PFSK-1 (cell line): ENCODE measurements around the gene POU2F1.

Experiments
- FOXP2 ChIP-seq: optimal IDR thresholded peaks from 2 replicates; pipeline ENCODE3; 2011; ENCODE audit warnings: borderline replicate concordance, control low read depth, inconsistent platforms; ENCODE audit not compliant: insufficient read depth; ENCODE audit errors: extremely low read length, extremely low read depth
- POLR2AphosphoS5 ChIP-seq: IDR thresholded peaks from 2 replicates; pipeline ENCODE4 v1.6.1; 2012; ENCODE audit warnings: low read depth, mild to moderate bottlenecking, control low read depth, low read length, moderate library complexity
- SIN3A ChIP-seq: IDR thresholded peaks from 2 replicates; pipeline ENCODE4 v1.6.1; 2012; ENCODE audit warnings: mild to moderate bottlenecking, low read length, moderate library complexity, borderline replicate concordance; ENCODE audit not compliant: insufficient read depth
- TAF1 ChIP-seq: IDR thresholded peaks from 2 replicates; pipeline ENCODE4 v1.6.1; 2012; ENCODE audit warnings: low read length, control low read depth, borderline replicate concordance; ENCODE audit not compliant: insufficient read depth
- TF ChIP-seq, protein P1 (sequence below), 2 experiments: IDR thresholded peaks; 2 replicates each; pipeline versions ENCODE4 v1.6.1 to v1.8.0; 2011 to 2012; ENCODE audit warnings: low read depth in 2 of 2, low read length in 2 of 2, control low read depth in 1 of 2, inconsistent platforms in 1 of 2, mild to moderate bottlenecking in 1 of 2, moderate library complexity in 1 of 2; ENCODE audit not compliant: insufficient read depth in 1 of 2

DNA sequence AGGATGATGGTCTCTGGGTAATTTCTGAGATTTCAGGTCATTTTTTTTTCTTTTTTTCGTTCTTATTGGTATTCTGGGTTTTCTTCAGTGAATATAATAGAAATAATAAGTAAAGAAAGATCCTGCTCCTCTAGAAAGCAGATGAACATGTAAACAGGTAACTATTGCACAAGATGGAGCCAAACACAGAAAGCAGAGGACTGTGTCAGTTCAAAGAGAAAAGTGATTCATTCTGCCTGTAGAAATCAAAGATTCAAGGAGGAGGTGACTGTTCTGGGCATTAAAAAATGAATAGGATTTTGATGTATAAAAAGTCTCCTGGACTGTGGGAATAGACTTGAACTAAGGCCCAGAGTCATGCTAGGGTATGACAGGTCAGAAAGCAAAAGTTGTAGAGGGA, 41.9 kb upstream of the POU2F1 start:
- TF ChIP-seq SIN3A (no peak), POLR2AphosphoS5 (no peak), TAF1 (no peak), FOXP2 (no peak)
- TF ChIP-seq, protein P1, sequence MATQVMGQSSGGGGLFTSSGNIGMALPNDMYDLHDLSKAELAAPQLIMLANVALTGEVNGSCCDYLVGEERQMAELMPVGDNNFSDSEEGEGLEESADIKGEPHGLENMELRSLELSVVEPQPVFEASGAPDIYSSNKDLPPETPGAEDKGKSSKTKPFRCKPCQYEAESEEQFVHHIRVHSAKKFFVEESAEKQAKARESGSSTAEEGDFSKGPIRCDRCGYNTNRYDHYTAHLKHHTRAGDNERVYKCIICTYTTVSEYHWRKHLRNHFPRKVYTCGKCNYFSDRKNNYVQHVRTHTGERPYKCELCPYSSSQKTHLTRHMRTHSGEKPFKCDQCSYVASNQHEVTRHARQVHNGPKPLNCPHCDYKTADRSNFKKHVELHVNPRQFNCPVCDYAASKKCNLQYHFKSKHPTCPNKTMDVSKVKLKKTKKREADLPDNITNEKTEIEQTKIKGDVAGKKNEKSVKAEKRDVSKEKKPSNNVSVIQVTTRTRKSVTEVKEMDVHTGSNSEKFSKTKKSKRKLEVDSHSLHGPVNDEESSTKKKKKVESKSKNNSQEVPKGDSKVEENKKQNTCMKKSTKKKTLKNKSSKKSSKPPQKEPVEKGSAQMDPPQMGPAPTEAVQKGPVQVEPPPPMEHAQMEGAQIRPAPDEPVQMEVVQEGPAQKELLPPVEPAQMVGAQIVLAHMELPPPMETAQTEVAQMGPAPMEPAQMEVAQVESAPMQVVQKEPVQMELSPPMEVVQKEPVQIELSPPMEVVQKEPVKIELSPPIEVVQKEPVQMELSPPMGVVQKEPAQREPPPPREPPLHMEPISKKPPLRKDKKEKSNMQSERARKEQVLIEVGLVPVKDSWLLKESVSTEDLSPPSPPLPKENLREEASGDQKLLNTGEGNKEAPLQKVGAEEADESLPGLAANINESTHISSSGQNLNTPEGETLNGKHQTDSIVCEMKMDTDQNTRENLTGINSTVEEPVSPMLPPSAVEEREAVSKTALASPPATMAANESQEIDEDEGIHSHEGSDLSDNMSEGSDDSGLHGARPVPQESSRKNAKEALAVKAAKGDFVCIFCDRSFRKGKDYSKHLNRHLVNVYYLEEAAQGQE (IDR thresholded peaks at IDR 0.05; ENCODE audit: insufficient read depth in 1 of 2, low read depth in 2 of 2, low read length in 2 of 2), result no peak
